GM21528 (cell line): ENCODE measurements around the gene CTPS2.
"Not testable (repeated sequence)": the region's sequence is repeated elsewhere in the genome, so short reads cannot be mapped to it uniquely, and the experiment has no call there.

Experiments used
- ATAC-seq: cut with Tn5 transposase; IDR thresholded peaks from one replicate; pipeline ENCODE4 v1.9.1; 2021; ENCODE audit warnings: mild to moderate bottlenecking, moderate library complexity; ENCODE audit not compliant: unreplicated experiment, low FRiP score

The CTPS2 gene

DNA sequence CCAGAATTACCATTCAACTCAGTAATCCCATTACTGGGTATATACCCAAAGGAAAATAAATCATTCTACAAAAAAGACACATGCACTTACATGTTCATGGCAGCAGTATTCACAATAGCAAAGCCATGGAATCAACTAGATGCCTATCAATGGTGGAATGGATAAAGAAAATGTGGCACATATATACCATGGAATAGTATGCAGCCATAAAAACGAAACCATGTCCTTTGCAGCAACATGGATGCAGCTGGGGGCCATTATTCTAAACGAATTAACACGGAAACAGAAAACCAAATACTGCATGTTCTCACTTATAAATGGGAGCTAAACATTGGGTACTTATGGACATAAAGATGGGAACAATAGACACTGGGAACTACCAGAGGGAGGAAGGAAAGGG lies 101.8 kb downstream of the CTPS2 start:
- ATAC-seq = not testable (repeated sequence)

- no peak for ATAC-seq
These were observed 102.3 kb downstream of the CTPS2 start for GRCh38 chrX:16610121-16610621.

- no peak for ATAC-seq
These were observed 106.2 kb downstream of the CTPS2 start for GRCh38 chrX:16606142-16606720.

GRCh38 chrX:16604337-16604736 lies 108.1 kb downstream of the CTPS2 start:
- no peak for ATAC-seq

GRCh38 chrX:16603822-16604221 lies 108.6 kb downstream of the CTPS2 start:
- ATAC-seq = no peak

GRCh38 chrX:16603235-16603634 lies 109.2 kb downstream of the CTPS2 start:
- ATAC-seq = not testable (repeated sequence)

GRCh38 chrX:16601885-16602284 lies 110.6 kb downstream of the CTPS2 start:
- no peak for ATAC-seq

DNA sequence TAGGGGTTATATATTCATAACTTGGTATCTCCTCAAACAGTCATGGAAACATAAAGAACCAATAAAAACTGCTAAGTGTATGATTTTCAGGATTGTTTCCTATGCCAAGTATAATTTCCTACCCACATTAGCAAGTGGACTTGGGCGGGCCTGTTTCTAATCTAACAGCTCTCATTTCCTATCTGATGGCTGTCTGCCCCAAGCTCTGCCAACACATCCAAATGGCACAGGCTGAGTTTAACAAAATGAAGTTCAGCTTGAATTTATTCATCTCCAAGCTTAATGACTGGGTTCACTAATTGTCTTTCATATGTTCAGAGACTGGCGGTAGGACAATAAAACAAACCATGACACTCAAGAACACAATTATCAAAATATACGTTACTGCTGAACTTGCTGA lies 118.0 kb downstream of the CTPS2 start:
- ATAC-seq = no peak

DNA sequence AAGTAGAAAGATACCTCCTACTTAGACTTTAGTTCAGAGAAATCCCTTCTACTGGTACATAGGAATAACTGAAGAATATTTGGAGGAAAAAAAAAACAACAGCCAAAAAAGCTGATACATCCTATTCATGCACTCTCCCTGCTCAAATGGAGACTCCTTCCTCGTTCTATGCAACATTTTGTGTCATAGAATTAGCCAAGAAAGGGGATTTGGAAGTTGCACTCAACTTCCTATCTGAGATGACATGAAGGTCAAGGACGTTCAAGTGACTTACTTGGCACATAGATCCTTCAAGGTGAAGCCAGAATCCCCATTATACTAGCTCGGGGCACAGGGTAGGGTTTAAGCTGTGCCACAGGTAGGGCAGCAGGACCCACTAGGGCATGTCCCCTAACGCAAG lies 118.7 kb downstream of the CTPS2 start:
- no peak for ATAC-seq

DNA sequence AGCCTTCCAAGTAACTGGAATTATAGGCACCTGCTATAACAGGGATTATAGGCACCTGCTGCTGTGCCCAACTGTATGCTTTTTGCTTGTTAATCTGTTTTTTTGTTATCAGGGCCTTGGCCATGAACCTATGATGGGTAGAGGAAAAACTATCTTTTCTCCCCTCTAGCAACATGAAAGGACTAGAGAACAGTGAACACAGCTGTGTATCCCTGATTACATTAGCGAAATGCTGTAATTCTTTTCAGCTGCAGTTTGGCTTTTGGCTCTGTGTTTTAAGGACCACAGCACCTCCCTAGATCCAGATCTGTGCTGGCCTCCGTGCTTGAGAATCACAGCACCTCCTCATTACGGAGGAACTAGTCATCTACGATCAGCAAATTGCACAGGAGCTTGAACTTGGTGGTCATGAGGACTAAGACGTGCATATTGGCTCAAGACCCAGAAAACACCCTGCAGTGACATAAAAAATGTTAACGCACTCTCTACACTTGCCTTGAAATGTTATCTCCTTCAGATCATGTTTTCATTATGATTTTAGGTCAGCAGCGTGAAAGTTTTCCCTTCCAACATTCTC lies 120.2 kb downstream of the CTPS2 start:
- no peak for ATAC-seq

DNA sequence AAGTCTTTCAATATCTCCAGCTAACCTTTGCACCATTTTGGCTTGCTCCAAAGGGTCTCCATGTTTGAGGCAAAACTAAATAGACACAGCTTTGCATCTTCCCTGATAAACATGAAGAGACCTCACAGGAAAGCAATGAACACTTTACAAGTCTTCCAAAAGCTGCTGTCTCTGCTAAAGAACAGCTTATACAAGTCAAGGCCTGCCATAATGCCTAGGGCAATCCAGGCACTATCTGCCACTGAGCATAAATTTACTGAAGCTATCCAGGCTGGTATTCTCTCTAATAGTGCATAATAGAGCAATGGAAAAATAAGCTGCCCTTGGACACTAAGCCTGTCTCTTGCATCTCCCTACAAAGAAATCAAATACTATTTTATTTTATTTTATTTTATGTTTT lies 122.6 kb downstream of the CTPS2 start:
- ATAC-seq = no peak

DNA sequence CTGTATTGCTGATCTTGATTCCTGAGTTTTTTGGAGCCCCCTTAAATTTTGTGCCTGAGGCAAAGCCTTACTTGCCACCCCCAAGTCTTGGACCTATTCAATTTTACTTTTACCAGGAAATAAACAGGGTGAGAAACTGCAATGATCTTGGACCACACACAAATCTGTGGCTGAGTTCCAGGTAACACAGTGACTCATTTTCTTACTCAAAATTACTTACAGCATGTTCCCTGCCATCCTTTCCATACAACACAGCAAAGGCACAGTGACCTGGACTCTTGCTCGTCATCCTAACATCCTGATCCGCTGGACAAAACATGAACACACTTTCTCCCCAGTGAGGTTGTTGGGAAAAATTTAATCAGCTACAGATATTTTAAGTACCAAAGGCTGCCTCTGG lies 123.3 kb downstream of the CTPS2 start:
- ATAC-seq = no peak

GRCh38 chrX:16588266-16588665 lies 124.2 kb downstream of the CTPS2 start:
- ATAC-seq = no peak

DNA sequence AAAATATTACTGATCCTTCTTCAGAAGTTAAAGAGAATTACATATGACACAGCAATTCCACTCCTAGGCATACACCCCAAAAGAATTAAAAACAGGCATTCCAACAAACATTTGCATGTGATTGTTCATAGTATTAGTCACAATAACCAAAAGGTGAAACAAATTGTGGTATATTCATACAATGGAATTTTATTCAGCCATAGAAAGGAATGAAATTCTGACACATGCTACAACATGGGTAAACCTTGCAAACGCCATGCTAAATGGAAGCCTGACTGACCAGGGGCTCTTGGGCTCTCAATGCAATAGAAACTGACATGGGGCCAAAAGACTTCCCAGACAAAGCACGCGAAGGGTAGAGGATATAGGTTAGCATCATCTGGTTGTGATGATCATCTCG lies 124.6 kb downstream of the CTPS2 start:
- no peak for ATAC-seq

GRCh38 chrX:16586377-16587112 lies 125.9 kb downstream of the CTPS2 start:
- no peak for ATAC-seq

DNA sequence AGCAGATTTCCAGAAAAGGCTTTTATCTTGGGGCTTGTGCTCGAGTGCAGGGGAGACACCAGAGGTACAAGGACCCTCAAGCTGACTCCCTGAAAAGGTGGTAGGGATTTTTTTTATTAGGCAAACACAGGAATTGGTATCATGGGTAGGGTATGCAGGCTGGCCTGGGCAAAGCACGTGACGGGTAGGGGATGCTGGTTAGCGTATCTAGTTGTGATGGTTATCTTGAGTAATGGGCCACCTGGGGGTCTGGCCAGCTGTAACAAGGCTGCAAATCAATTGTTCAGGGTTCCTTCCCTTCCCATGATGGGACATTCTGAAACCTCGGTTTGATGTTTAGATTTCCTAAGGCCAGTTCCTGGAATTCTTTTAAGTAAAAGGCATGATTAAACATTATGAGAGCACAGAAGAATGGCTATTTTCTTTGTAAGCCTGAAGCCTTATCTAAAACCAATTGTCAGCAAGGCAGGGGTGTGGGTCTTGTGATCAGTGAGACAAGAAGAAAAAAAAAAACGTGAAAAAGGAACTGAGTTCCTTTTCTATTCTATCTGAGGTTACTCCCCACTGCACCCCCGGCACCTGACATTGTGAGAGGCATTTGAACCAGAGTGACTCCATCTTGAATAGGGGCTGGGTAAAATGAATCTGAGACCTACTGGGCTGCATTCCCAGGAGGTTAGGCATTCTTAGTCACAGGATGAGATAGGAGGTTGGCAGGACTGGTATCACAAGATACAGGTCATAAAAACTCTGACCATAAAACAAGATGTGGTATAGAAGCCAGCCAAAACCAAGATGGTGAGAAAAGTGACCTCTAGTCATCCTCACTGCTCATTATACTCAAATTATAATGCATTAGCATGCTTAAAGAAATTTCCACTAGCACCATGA lies 126.7 kb downstream of the CTPS2 start:
- no peak for ATAC-seq

DNA sequence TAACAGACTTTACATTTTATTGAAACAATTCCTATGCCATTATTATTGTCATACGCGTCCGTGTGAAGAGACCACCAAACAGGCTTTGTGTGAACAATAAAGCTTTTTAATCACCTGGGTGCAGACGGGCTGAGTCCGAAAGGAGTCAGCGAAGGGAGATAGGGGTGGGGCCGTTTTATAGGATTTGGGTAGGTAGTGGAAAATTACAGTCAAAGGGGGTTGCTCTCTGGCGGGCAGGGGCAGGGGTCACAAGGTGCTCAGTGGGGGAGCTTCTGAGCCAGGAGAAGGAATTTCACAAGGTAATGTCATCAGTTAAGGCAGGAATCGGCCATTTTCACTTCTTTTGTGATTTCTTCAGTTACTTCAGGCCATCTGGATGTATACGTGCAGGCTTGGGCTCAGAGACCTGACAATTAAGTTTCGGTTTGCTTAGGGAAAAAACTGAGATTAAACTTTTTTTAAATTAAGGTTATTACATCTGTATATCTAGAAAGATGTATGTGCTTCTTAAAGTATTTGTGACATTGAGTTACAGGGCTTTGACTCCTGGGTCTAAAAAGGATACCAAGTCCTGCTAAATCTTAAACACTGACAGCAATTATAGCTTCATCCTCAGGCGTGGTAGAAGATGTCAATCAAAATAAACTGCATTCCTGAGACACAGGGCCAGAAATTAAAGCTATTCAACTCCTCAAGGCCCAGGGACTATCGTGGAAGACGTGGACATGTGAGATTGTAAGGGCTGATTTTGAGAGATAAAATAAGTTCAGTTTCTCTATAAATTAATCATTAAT lies 132.3 kb downstream of the CTPS2 start:
- not testable (repeated sequence) for ATAC-seq

- no peak for ATAC-seq
These were observed 133.0 kb downstream of the CTPS2 start for GRCh38 chrX:16579517-16579916.

- ATAC-seq = no peak
These were observed 134.3 kb downstream of the CTPS2 start for GRCh38 chrX:16578218-16578617.

DNA sequence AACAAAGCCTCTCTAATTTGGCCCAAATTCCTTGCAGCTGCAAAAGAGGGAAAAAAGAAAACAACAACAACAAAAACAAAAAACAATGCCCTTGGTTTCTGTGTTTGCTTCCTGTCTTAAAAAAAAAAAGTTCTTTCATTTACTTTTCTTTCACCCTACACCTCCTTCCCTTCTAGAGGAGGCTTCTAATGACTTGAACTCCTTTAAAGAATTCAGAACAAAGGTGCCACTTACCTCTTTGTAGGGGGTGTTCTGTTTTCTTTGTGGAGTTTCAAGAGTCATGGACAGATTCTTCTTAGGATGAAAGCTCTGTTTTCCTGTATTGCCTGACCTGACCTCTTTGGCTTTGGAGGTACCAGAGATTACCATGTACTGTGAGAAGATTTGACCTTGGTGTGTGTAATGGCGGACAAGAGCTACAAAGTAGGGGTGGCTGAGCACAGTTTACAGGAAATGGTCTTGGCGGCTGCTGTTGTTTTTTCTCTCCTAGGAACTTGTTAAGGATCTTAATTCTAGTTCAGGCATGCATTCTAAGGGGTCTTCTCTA lies 134.9 kb downstream of the CTPS2 start:
- ATAC-seq = no peak
